K562 (cell line): ENCODE measurements around the gene LCLAT1. TPM values are rescaled to one million over a fixed set of nuclear protein-coding genes. Genes with fewer than 3 reads are reported as not detected.

Experiments used
- ATAC-seq: fragments of 200-7000 bp; cut with Tn5 transposase; 3 replicates; pipeline ENCODE4 v1.9.1; 2020; ENCODE audit warnings: moderate library complexity
- BruUV-seq: library from RNA; stranded (reverse); fragments of 400-500 nt; replicated peaks from 2 replicates; lab custom pipeline; 2021; lab: Mats Ljungman, UMichigan
- CTCF ChIA-PET: fragments of 300-600 bp; formaldehyde crosslinking; extraction: SDS; loops from one replicate; lab custom pipeline; 2021; ENCODE audit warnings: low intra/inter-chr PET ratio; lab: Yijun Ruan, JAX
- POLR2A ChIA-PET: fragments of 300-600, 350-650 bp; sonication (Branson Sonifier 250); formaldehyde crosslinking; extraction: SDS; loops from one replicate; lab custom pipeline; 2021; ENCODE audit warnings: antibody characterized with exemption, inconsistent platforms; lab: Yijun Ruan, JAX
- DNase-seq, 4 experiments: peaks; one replicate each; pipeline versions ENCODE4 v3.0.0 to v3.0.0-alpha.2; 2011 to 2018; ENCODE audit warnings: low spot score in 3 of 4, mixed read lengths in 3 of 4; ENCODE audit errors: extremely low read depth in 1 of 4
- FAIRE-seq: peaks from 2 replicates; lab custom pipeline; 2011; peaks lifted over from hg19 to GRCh38; lab: Jason Lieb, UNC
- H2AFZ ChIP-seq: 2 replicates; pipeline ENCODE4 v1.6.0; 2011; ENCODE audit warnings: low read depth, low read length, control low read depth, inconsistent platforms
- H3K27ac ChIP-seq: fragments of 200-600 bp; 3 replicates; pipeline ENCODE4 v1.8.0; 2011; ENCODE audit warnings: low read depth, mild to moderate bottlenecking, control low read depth, inconsistent platforms, low read length, moderate library complexity, mixed read lengths; ENCODE audit errors: extremely low read depth
- H3K27me3 ChIP-seq, 2 experiments: fragments of 300-600 bp in 1 of 2; 2 replicates in 1 of 2; 3 replicates in 1 of 2; pipeline versions ENCODE4 v1.6.0 to v1.8.0; 2011; ENCODE audit warnings: inconsistent platforms in 2 of 2, low read length in 2 of 2, mild to moderate bottlenecking in 1 of 2, mixed read lengths in 1 of 2, moderate library complexity in 1 of 2; ENCODE audit not compliant: control insufficient read depth in 2 of 2, insufficient read depth in 2 of 2
- H3K36me3 ChIP-seq: fragments of 300-600 bp; 3 replicates; pipeline ENCODE4 v1.8.0; 2011; ENCODE audit warnings: mild to moderate bottlenecking, low read length, inconsistent platforms; ENCODE audit not compliant: control insufficient read depth, insufficient read depth
- H3K4me1 ChIP-seq, 2 experiments: fragments of 200-600 bp in 1 of 2; replicated peaks in 1 of 2; 2 replicates in 1 of 2; 3 replicates in 1 of 2; pipeline versions ENCODE4 v1.5.1 to v1.8.0; 2011; ENCODE audit warnings: inconsistent platforms in 2 of 2, low read length in 2 of 2, mild to moderate bottlenecking in 1 of 2, mixed read lengths in 1 of 2, moderate library complexity in 1 of 2; ENCODE audit not compliant: control insufficient read depth in 2 of 2, insufficient read depth in 2 of 2
- H3K4me2 ChIP-seq: 2 replicates; pipeline ENCODE4 v1.6.1; 2011; ENCODE audit warnings: low read length, control low read depth, inconsistent platforms, mixed read lengths; ENCODE audit not compliant: insufficient read depth
- H3K4me3 ChIP-seq: fragments of 200-600 bp; sonication (generic), shearing (Covaris generic); 2 replicates; pipeline ENCODE4 v1.5.1; 2016; ENCODE audit warnings: control low read depth, inconsistent platforms
- H3K79me2 ChIP-seq: fragments of 200-600 bp; 3 replicates; pipeline ENCODE4 v1.8.0; 2011; ENCODE audit warnings: low read length, inconsistent platforms; ENCODE audit not compliant: control insufficient read depth, insufficient read depth
- H3K9ac ChIP-seq, 2 experiments: 2 replicates each; pipeline versions ENCODE4 v1.6.0 to v1.6.1; 2011; ENCODE audit warnings: low read depth in 2 of 2, low read length in 2 of 2, control low read depth in 1 of 2, inconsistent platforms in 1 of 2, mild to moderate bottlenecking in 1 of 2, mixed read lengths in 1 of 2; ENCODE audit not compliant: insufficient read depth in 1 of 2
- H3K9me1 ChIP-seq: one replicate; pipeline ENCODE4 v1.6.0; 2011; ENCODE audit warnings: inconsistent platforms, mild to moderate bottlenecking, low read length, moderate library complexity; ENCODE audit not compliant: control insufficient read depth, insufficient read depth
- H3K9me3 ChIP-seq: replicated peaks from 2 replicates; pipeline ENCODE4 v1.5.1; 2011; ENCODE audit warnings: low read depth, low read length, inconsistent platforms; ENCODE audit not compliant: control insufficient read depth, insufficient read depth
- H4K20me1 ChIP-seq: replicated peaks from 2 replicates; pipeline ENCODE4 v1.6.1; 2011; ENCODE audit warnings: low read length, inconsistent platforms, mixed read lengths; ENCODE audit not compliant: control insufficient read depth, insufficient read depth
- ATF3 ChIP-seq, 2 experiments: fragments of 450-650 bp in 1 of 2; sonication (generic) in 1 of 2; formaldehyde crosslinking in 1 of 2; IDR thresholded peaks in 1 of 2; conservative IDR thresholded peaks in 1 of 2; 2 replicates each; pipeline versions ENCODE4 v1.6.1 to v1.8.1; 2016 to 2023; ENCODE audit warnings: mild to moderate bottlenecking in 2 of 2, moderate library complexity in 2 of 2, inconsistent platforms in 1 of 2, missing genetic modification reagents in 1 of 2
- CTBP1 ChIP-seq: fragments of 450-650 bp; IDR thresholded peaks from 2 replicates; pipeline ENCODE4 v1.6.1; 2016; ENCODE audit warnings: borderline replicate concordance
- CXXC5 ChIP-seq: fragments of 250-450 bp; sonication (Bioruptor Pico); IDR thresholded peaks from 2 replicates; pipeline ENCODE4 v1.8.0; 2022; ENCODE audit warnings: inconsistent platforms, mild to moderate bottlenecking, moderate library complexity
- EP400 ChIP-seq: fragments of 450-650 bp; IDR thresholded peaks from 2 replicates; pipeline ENCODE4 v1.6.1; 2017; ENCODE audit warnings: antibody characterized with exemption, mild to moderate bottlenecking, moderate library complexity
- FOXJ2 ChIP-seq: fragments of 200-800 bp; sonication (Bioruptor generic); IDR thresholded peaks from 2 replicates; pipeline ENCODE4 v1.6.1; 2016; ENCODE audit warnings: missing genetic modification characterization, missing compliant biosample characterization
- MAFG ChIP-seq: fragments of 450-650 bp; conservative IDR thresholded peaks from 2 replicates; pipeline ENCODE4 v1.6.1; 2016; ENCODE audit warnings: missing genetic modification characterization, missing compliant biosample characterization
- MAZ ChIP-seq, 2 experiments: fragments of 450-650 bp in 1 of 2; sonication (generic) in 1 of 2; formaldehyde crosslinking; IDR thresholded peaks in 1 of 2; conservative IDR thresholded peaks in 1 of 2; 2 replicates each; pipeline versions ENCODE4 v1.4.0 to v1.5.0; 2020; ENCODE audit warnings: mild to moderate bottlenecking in 1 of 2, missing genetic modification reagents in 1 of 2
- NFRKB ChIP-seq: fragments of 450-650 bp; IDR thresholded peaks from 2 replicates; pipeline ENCODE4 v1.6.1; 2016; ENCODE audit warnings: low read depth
- POLR2H ChIP-seq: IDR thresholded peaks from 2 replicates; pipeline ENCODE4 v1.6.1; 2016; ENCODE audit warnings: missing genetic modification characterization, low read depth, mild to moderate bottlenecking, control low read depth, missing compliant biosample characterization, moderate library complexity
- RCOR1 ChIP-seq, 2 experiments: IDR thresholded peaks; 2 replicates each; pipeline ENCODE4 v1.6.1; 2012; ENCODE audit warnings: low read depth in 2 of 2, low read length in 2 of 2, borderline replicate concordance in 1 of 2, improper control_type of control experiment in 1 of 2
- SMARCA4 ChIP-seq: fragments of 450-650 bp; IDR thresholded peaks from 2 replicates; pipeline ENCODE4 v1.6.1; 2016
- SNAPC5 ChIP-seq: fragments of 250-450 bp; sonication (Bioruptor Pico); IDR thresholded peaks from 2 replicates; pipeline ENCODE4 v1.8.0; 2021; ENCODE audit warnings: moderate library complexity, mild to moderate bottlenecking, inconsistent platforms
- TRIM24 ChIP-seq, 2 experiments: fragments of 450-650 bp; IDR thresholded peaks; 2 replicates each; pipeline ENCODE4 v1.6.1; 2016
- XRCC4 ChIP-seq: IDR thresholded peaks from one replicate; pipeline ENCODE4 v1.6.1; 2011; ENCODE audit not compliant: insufficient read depth, insufficient read length; ENCODE audit errors: extremely low read depth
- ZKSCAN8 ChIP-seq: fragments of 200-800 bp; sonication (Bioruptor generic); IDR thresholded peaks from 2 replicates; pipeline ENCODE4 v1.6.1; 2016; ENCODE audit warnings: missing genetic modification characterization, missing compliant biosample characterization
- ZNF584 ChIP-seq: fragments of 200-800 bp; sonication (Bioruptor generic); IDR thresholded peaks from 2 replicates; pipeline ENCODE4 v1.6.1; 2016; ENCODE audit warnings: low read depth, mild to moderate bottlenecking, missing genetic modification characterization, missing compliant biosample characterization
- WGBS: fragments of 100-300 bp; shearing (Covaris generic); methylation state at CpG from one replicate; pipeline ENCODE4 v1.1.6; 2016; ENCODE audit warnings: low coverage, mixed read lengths; ENCODE audit not compliant: insufficient coverage; ENCODE audit errors: missing lambda C conversion rate; 5-methylcytosine and 5-hydroxymethylcytosine counted together
- in situ Hi-C: fragments of 300-500 bp; cut with MboI; formaldehyde crosslinking; loops from 4 replicates; pipeline ENCODE4 v1.15.0; 2018; ENCODE audit warnings: inconsistent platforms, mixed read lengths
- intact Hi-C: fragments of 100-400 bp; cut with micrococcal nuclease; formaldehyde crosslinking; loops from 2 replicates; pipeline ENCODE4 v1.14.2; 2022
- polyA plus RNA-seq, 8 experiments: library from polyadenylated mRNA; depleted of rRNA in 4 of 8; stranded (reverse) in 5 of 8; unstranded in 3 of 8; fragments of >200 nt; fragmentation: Nextera tagmentation in 2 of 8; fragmentation: Illumina TruSeq in 1 of 8; extraction: Ambion mirVana in 2 of 8; extraction: Trizol in 1 of 8; gene quantifications; 2 replicates each; pipeline versions ENCODE4 v1.2.1 to v1.2.3, GENCODE V29; 2011 to 2014; ENCODE audit warnings: inconsistent platforms in 1 of 8, missing spikeins in 1 of 8
- total RNA-seq, 7 experiments: library from RNA; depleted of rRNA in 6 of 7; stranded (reverse); fragments of >200 nt in 6 of 7; fragmentation: Illumina TruSeq in 2 of 7; extraction: Trizol in 2 of 7; gene quantifications; 2 replicates each; pipeline versions ENCODE4 v1.2.1 to v1.2.3, GENCODE V29; 2011 to 2021; ENCODE audit warnings: low replicate concordance in 1 of 7

LCLAT1 gene
- total and polyA plus RNA-seq, 9 of the 15 experiments (the other 6 are each of a cell fraction or from before 2014, with no cell fraction given) = 8.9 to 63.3 (median 25.4) TPM

DNA sequence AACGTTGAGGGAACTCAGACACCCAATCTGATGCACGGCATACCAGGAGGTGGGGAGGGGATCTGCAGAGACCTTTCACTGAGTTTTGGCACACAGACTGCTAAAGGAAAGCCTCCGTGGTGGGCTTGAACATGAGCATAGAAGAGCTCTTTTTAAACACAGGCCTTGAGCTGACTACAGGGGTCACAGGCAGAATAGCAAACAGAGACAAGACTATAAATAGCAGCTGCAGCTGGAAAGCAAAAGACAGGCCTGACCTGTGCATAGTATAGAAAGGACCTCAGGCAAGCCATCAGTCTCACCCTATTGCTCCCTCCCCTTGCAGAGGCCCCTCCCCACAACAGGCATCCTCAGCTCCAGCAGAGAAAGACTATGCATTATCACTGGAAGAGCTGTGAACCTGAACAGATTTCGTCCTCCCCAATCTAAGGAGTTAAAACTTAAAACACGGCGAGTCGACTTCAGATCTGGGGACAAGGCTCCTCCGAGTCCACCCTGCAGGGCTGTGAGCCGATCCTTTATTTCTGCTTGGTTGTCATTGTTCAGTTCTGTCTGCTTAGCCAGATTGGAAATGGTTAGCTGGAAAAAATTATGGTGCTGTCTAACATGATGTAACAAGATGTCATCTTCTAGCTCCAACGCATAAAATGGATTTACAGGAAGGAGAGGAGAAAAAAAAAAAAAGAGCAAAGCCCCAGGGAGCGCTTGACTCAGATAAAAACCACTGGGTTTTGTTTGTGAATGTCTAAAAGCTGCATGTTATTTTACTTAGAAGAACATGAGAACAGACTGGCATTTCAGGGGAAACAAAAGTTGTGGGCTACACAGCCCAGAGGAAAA, 25.2 kb upstream of the LCLAT1 start:
- no peaks in the 10 kb centered on the region for H3K9me3 ChIP-seq
- no peaks in the 10 kb centered on the region for H3K27me3 ChIP-seq
- in situ Hi-C loops (no loop called here), intact Hi-C loops (no loop called here)
- H3K36me3 ChIP-seq = no peaks in the 10 kb centered on the region
- H3K79me2 ChIP-seq = no peaks in the 10 kb centered on the region
- ChIA-PET CTCF (no interaction called here), POLR2A (interaction anchor here (0.6 to 1.9 kb wide), 5 partner anchors 9 to 267 kb away, joined by 3 to 7 read pairs (median 3); no protein-coding TSS in a partner anchor)
- H3K4me1 ChIP-seq = peaks cover 0 to 17% of the 10 kb centered on the region in 2 experiments; a peak in 2 of 5 replicates
- no peak overlapping the region for H2AFZ ChIP-seq
- no peaks in the 10 kb centered on the region for H3K9me1 ChIP-seq
- ATAC-seq (peak; percentile 91), FAIRE-seq (peak; percentile 66), DNase-seq (peak in 1 of 4 experiments; percentile 25)
- no TSS peak for BruUV-seq
- H3K9ac ChIP-seq = no peak overlapping the region
- no peaks in the 10 kb centered on the region for H4K20me1 ChIP-seq
- no peak overlapping the region; the same call in 2 of the 3 replicates for H3K27ac ChIP-seq
- WGBS = 17% methylated on average over 10 of the region's 11 CpGs
- no peak overlapping the region for H3K4me3 ChIP-seq
- H3K4me2 ChIP-seq = peak overlapping the region; percentile 34; the same call in 1 of the 2 replicates
- TF ChIP-seq XRCC4 (no peak), SNAPC5 (no peak), NFRKB (0 out of 2 replicates have a peak, but pooled peaks have one; percentile 0), ZKSCAN8 (CRISPR knock-in tag) (0 out of 2 replicates have a peak, but pooled peaks have one; percentile 47), SMARCA4 (peak; percentile 33; the same call in 1 of the 2 replicates), RCOR1 (IDR thresholded peaks at IDR 0.05; ENCODE audit: borderline replicate concordance in 1 of 2, low read depth in 2 of 2, low read length in 2 of 2) (peak in 1 of 2 experiments; percentile 68; a peak in 2 of 4 replicates), MAZ (CRISPR knock-in tag; conservative IDR thresholded peaks at IDR 0.05 in 1 of 2, IDR thresholded peaks at IDR 0.05 in 1 of 2) (0 out of 4 replicates have a peak, but pooled peaks of 1 of the 2 experiments have one; percentile 4), TRIM24 (IDR thresholded peaks at IDR 0.05) (peak in 1 of 2 experiments; percentile 47; a peak in 1 of 4 replicates), CXXC5 (CRISPR knock-in tag) (peak; percentile 40; the same call in 1 of the 2 replicates), MAFG (tag) (no peak), FOXJ2 (0 out of 2 replicates have a peak, but pooled peaks have one; percentile 50), EP400 (peak; percentile 38), POLR2H (tag) (peak; percentile 88), ZNF584 (CRISPR knock-in tag) (peak; percentile 90; the same call in 1 of the 2 replicates), CTBP1 (peak; percentile 17), ATF3 (IDR thresholded peaks at IDR 0.05) (peak; percentile 79), ATF3 (CRISPR knock-in tag; conservative IDR thresholded peaks at IDR 0.05) (no peak)
